NCI-H524 (cell line): ENCODE data around the gene BRSK2.

ENCODE experiments used
- DNase-seq, 2 experiments: peaks; one replicate each; lab custom pipeline; 2025; lab: John Stamatoyannopoulos, UW

The BRSK2 gene

GRCh38 chr11:1451781-1452470 lies 62.2 kb downstream of the BRSK2 start:
- DNase-seq = no peak

DNA sequence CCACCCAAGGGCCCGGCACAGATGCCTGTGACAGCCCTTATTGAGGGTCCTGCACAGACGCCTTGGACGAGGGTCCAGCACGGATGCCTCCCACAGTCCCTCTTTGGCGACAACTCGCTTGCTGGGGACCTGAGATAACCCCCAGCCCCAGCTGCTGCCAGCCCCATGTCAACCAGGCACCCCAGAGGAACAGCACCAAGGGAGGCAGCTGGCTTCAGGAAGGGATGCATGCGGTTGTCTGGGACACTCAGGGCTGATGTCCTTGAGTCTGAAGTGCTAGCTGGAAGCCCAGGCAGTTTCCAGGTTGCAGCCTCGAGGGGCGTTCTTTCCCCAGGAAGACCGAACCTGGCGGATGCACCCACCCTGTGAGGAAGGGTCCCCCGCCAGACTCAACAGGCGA lies 63.0 kb downstream of the BRSK2 start:
- no peak for DNase-seq

- no peak for DNase-seq
These were observed 63.9 kb downstream of the BRSK2 start for GRCh38 chr11:1453611-1454034.

DNA sequence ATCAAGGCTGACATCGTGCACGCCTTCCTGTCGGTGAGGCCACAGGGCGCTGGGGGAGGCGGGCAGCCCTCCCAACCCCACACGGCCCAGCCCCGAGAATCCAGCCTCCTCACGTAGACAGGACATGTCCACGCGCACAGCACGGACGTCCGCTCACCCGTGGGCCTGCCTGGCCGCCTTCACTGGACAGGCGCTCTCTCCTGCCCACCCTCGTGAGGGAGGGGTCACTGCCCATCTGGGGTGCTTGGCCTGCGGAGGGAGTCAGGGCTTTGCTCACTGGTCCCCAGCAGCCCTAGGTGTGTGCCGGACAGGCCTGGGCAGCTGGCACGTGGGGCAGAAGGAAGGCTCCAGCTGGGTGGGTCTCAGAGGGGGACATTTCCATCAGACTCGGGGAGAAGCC lies 64.8 kb downstream of the BRSK2 start:
- DNase-seq = no peak

- DNase-seq = no peak
These were observed 65.5 kb downstream of the BRSK2 start for GRCh38 chr11:1455032-1455762.

GRCh38 chr11:1455763-1456060 lies 66.0 kb downstream of the BRSK2 start:
- DNase-seq = no peak

- no peak for DNase-seq
These were observed 66.4 kb downstream of the BRSK2 start for GRCh38 chr11:1456176-1456575.

DNA sequence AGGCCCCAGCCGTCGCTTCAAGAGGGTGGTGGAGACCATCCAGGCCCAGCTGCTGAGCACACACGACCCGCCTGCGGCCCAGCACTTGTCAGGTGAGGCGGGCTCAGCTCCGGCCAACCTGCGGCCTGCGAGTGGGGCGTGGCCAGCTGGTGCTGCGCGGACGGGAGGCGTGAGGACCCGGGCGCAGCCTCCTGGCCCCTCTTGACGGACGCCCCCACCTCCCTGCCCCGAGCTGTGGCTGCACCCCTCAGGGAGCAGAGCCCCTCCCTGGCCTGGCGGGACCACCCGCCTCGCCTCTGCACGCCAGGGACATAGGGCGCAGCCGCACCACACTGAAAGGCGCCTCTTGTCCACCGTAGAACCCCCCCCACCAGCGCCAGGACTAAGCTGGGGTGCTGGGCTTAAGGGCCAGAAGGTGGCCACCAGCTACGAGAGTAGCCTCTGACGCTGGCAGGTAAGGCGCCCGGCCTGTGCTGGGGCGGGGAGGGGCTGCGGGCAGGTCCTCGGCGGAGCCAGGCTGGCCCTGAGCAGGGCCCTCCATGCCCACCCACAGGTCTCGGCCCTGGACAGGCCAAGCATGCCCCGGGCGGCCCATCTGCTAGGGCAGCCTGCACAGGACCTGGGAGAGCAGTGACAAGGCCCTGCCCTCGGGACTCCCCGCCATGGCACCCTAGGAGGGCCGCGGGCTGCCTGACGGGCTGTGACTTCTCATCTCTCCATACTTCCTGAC lies 67.0 kb downstream of the BRSK2 start:
- no peak for DNase-seq

DNA sequence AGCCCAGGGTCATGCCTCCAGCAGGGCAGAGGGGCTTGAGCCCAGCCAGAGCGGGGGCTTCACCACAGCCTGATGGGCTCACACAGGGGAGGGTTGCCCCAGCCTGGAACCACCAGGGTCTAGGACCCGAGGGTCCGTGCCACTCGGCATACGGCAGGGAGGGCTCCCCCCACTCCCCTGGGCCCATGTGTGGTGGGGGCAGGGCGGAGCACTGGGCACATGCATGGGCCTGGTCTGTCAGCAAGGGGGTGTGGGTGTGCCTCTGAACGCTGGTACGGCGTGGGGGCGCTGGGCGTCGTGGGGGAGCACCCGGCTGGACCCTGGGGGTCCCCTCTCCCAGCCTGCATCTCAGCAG lies 67.6 kb downstream of the BRSK2 start:
- DNase-seq = no peak

DNA sequence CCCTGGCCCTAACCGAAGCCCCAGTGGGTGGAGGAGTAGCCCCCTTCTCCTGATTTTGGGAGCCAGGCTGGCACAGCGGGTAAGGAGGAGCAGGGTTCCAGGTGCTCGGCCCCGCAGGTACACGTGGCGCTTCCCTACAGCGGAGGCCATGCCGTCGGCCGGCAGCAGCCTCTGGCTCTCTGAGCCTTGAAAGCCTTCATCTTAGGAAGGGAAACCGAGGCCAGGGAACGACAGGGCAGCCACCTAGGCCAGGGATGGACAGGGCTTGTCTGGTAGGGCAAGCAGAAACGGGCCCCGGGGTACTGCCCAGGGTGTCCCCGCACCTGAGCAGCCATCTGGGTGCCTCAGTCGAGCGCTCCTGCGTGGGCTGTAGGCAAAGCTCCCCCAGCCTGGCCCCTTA lies 68.1 kb downstream of the BRSK2 start:
- DNase-seq = no peak

DNA sequence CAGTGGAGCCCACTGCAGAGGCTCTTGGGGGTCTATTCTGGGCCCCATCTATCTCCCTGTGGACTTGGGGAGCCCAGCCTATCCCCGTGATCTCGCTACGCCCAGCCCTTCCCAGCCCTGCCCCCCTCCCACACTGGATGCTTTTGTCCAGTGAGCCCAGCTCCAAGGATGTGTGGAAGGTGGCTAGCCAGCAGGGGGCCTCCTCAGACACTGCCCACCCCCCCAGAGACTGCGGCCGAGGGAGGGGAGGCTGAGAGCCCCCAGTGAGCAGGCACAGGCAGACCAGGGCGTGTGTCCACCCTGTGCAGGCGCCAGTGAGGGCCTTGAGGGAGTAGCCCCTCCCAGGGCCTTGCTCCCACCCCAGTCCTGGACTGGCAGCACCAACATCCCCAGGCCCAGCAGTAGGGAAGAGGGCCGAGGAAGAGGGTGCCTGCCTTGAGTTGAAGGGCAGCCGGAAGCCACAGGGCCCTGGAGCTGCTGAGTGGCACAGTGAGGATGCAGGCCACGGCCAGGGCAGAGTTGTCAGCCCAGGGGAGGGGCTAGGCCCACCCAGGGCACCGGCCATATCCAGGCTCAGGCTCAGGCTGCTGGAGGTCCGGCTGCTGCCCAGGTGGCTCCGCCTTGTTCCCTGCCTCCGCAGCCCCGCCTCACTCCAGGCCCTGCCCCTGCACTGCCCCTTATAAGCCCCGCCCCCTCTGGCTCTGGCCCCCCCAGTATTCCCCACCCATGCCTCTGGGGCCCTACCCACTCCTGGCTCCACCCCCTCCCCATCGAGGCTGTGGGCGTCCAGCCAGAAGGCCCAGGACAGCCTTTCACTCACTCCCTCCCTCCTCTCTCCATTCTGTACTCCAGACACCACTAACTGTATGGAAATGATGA lies 68.8 kb downstream of the BRSK2 start:
- no peak for DNase-seq

- DNase-seq = no peak
These were observed 69.5 kb downstream of the BRSK2 start for GRCh38 chr11:1459219-1459575.

DNA sequence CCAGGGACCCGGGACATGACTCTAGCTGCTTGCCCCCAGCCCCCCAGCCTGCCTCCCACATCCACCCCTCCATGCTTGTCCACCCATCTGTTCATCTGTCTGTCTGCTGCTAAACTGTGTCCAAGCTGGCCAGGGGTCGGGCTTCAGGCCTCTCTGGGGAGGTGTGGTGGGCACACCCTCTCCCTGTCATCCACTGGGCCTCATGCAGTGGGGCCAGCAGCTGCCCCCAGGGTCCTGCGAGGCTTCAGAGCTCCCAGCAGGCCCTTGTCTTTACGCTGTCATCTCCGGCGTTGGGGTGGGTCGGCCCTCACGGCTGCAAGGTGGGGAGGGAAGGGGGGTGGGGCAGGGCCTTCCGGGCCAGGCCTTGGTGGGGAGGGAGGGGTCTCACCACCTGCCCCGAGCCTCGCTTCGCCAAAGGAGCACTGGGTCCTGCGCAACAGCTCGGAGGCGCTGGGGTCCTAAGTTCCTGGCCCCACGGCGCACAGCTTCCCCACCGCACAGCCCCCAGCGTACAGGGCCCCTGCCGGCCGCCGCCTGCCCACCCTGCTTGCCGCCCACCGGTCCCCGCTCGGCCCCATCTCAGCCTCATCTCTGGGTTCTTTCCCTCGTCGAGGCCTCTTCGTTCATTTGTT lies 70.1 kb downstream of the BRSK2 start:
- no peak for DNase-seq

DNA sequence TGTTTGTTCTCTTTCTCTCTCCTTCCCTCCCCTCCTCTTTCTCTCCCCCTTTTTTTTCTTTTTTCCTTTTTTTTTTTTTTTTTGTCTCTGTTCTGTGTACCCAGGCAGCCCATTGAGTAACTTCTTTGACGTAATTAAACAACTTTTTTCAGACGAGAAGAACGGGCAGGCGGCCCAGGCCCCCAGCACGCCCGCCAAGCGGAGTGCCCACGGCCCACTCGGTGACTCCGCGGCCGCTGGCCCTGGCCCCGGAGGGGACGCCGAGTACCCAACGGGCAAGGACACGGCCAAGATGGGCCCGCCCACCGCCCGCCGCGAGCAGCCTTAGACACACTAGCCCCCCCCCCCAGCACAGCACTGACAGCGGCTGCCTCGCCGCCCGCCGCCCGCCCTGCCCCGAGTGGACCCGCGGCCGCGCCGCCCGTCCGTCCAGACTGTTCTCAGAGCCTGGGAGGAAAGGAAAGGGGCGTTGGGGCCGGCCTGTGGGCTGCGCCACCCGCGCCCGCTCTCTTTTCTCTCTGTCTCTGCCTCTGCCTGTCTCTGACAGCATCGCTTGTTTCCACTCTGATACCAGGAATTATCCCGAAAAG lies 70.8 kb downstream of the BRSK2 start:
- DNase-seq = no peak

DNA sequence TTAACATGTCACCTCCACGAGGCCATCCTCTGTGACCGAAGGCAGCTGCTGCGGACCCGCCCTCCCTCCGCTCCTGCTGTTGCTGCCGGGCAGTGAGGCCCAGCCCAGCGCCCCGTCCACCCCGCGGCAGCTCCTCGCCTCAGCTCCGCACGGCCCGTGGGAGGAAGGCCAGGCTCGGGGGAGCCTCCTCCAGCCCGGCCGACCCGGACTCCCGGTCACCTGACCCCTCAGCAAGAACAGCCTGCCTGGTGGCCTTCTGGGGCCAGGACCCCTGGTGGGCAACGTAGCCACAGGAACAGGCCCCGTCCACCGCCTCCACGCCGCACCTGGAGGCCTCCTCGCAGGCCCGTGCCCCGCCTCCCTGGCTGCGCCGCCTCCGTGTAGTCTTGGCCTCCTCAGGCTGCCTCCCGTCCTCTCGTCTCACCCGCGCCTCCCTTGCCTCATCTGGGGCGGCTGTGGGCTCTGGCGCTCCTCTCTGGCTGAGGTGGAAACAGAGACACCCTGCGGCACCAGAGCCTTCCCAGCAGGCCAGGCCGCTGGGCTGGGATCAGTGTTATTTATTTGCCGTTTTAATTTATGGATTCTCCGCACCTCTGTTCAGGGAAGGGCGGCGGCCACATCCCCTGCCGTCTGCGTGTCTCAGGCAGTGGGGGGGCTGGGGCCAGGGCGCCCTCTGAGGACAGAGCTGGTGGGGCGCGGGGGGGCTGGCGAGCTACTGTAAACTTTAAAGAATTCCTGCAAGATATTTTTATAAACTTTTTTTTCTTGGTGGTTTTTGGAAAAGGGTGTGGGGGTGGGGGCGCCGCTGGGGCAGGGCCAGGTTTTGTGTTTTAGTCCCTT lies 71.5 kb downstream of the BRSK2 start:
- DNase-seq = no peak

- DNase-seq = no peak
These were observed 72.3 kb downstream of the BRSK2 start for GRCh38 chr11:1461826-1462697.

DNA sequence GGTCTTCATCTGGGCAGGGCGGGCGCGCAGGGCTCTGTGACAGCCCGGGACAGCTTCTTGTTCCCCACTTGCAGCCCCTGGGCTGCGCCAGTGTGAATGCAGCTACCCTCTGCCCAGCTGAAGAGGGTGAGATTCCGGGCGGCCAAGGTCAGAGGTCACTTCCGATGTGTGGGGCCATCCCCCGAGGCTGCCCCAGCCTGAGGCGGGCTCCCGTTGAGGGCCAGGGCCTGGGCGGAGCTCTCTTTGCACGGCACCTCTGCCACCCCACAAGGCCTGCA lies 72.9 kb downstream of the BRSK2 start:
- DNase-seq = no peak

DNA sequence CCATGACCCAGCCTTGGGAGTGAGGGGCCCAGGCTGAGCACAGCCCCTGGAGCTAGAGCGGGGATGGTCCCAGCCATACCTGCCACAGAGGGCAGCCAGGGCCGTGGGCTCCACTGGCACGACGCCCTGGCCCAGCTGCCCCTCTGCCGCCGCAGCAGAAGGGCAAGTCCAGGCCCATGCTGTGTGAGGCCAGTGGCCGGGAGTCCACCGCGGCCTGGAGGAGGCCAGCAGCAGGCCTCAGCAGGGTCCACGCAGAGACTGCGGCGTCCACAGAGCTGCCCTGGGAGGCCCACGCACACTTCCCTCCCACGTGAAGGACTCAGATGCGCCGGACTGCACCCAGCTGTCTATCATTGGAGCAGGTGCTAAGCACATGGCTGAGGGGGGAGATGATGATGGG lies 73.3 kb downstream of the BRSK2 start:
- DNase-seq = no peak

DNA sequence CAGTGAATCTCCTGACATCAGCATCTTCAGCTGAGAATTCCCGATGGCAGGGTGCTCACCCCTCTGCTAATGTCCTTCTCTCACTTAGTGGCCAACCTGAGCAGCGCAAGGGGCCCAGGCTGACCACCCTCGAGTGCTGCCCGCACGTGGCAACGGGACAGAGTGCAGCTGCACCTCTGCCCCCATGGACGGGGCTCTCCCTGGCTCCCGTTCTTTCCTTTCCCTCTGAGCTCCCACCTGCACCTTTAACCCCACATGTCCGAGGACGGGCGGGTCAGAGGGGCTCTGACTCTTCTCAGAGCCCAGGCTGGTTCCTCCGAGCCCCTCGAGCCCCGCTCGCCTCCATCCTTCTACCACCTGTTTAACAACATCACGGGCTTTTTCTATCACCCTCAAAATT lies 77.0 kb downstream of the BRSK2 start:
- DNase-seq = no peak

- no peak for DNase-seq
These were observed 77.5 kb downstream of the BRSK2 start for GRCh38 chr11:1467270-1467669.
